Measurements from ENCODE around the gene CTNNA3. TPM values are rescaled to one million over a fixed set of nuclear protein-coding genes. Genes with fewer than 3 reads are reported as not detected.

Gene CTNNA3
- total RNA-seq, 6 donors from 2014 or later: 0.20 to 2.0 TPM; not detected in 4

- ATAC-seq (ENCODE audit: low FRiP score in 2 of 2): no peak
- no peak for DNase-seq
- no peak overlapping the region for H3K4me3 ChIP-seq
- no peak for TF ChIP-seq EP300 (IDR thresholded peaks at IDR 0.05)
- TF ChIP-seq POLR2A (IDR thresholded peaks at IDR 0.05): no peak
- no peak for TF ChIP-seq POLR2AphosphoS5 (IDR thresholded peaks at IDR 0.05)
- no peak for TF ChIP-seq CTCF (IDR thresholded peaks at IDR 0.05)
- WGBS, 2 donors: 71 to 84% methylated on average over 3 of the region's 3 CpGs
- no peaks in the 10 kb centered on the region for H3K4me1 ChIP-seq
- H3K36me3 ChIP-seq: no peaks in the 10 kb centered on the region
- H3K27ac ChIP-seq: no peak overlapping the region
- H3K9me3 ChIP-seq: no peaks in the 10 kb centered on the region
- no peaks in the 10 kb centered on the region for H3K27me3 ChIP-seq
Observed at GRCh38 chr10:66353422-66353821, 1342.6 kb downstream of the CTNNA3 start.

GRCh38 chr10:66350622-66351399 lies 1345.2 kb downstream of the CTNNA3 start:
- 63 to 64% methylated on average over 1 of the region's 1 CpG for WGBS, 2 donors
- no peak for TF ChIP-seq POLR2AphosphoS5 (IDR thresholded peaks at IDR 0.05)
- TF ChIP-seq EP300 (IDR thresholded peaks at IDR 0.05): no peak
- TF ChIP-seq CTCF (IDR thresholded peaks at IDR 0.05): no peak
- no peak for TF ChIP-seq POLR2A (IDR thresholded peaks at IDR 0.05)
- Histone ChIP-seq H3K9me3 (no peaks in the 10 kb centered on the region), H3K27ac (no peak overlapping the region), H3K27me3 (no peaks in the 10 kb centered on the region), H3K4me1 (no peaks in the 10 kb centered on the region), H3K4me3 (no peak overlapping the region), H3K36me3 (no peaks in the 10 kb centered on the region)
- DNase-seq (no peak), ATAC-seq (ENCODE audit: low FRiP score in 2 of 2) (no peak)

GRCh38 chr10:66349726-66350125 lies 1346.3 kb downstream of the CTNNA3 start:
- WGBS, 2 donors: 54 to 67% methylated on average over 1 of the region's 1 CpG
- Histone ChIP-seq H3K9me3 (no peaks in the 10 kb centered on the region), H3K27me3 (no peaks in the 10 kb centered on the region), H3K4me3 (no peak overlapping the region), H3K36me3 (no peaks in the 10 kb centered on the region), H3K4me1 (no peaks in the 10 kb centered on the region), H3K27ac (no peak overlapping the region)
- TF ChIP-seq CTCF (IDR thresholded peaks at IDR 0.05): no peak
- no peak for TF ChIP-seq POLR2A (IDR thresholded peaks at IDR 0.05)
- no peak for TF ChIP-seq POLR2AphosphoS5 (IDR thresholded peaks at IDR 0.05)
- TF ChIP-seq EP300 (IDR thresholded peaks at IDR 0.05): no peak
- no peak for ATAC-seq (ENCODE audit: low FRiP score in 2 of 2)
- DNase-seq: no peak

GRCh38 chr10:66349076-66349475 lies 1346.9 kb downstream of the CTNNA3 start:
- WGBS, 2 donors: 85 to 88% methylated on average over 2 of the region's 2 CpGs
- TF ChIP-seq POLR2A (IDR thresholded peaks at IDR 0.05): no peak
- TF ChIP-seq CTCF (IDR thresholded peaks at IDR 0.05): no peak
- no peak for TF ChIP-seq EP300 (IDR thresholded peaks at IDR 0.05)
- Histone ChIP-seq H3K4me3 (no peak overlapping the region), H3K27me3 (no peaks in the 10 kb centered on the region), H3K36me3 (no peaks in the 10 kb centered on the region), H3K9me3 (no peaks in the 10 kb centered on the region), H3K27ac (no peak overlapping the region), H3K4me1 (no peaks in the 10 kb centered on the region)
- ATAC-seq (ENCODE audit: low FRiP score in 2 of 2): no peak
- no peak for DNase-seq

GRCh38 chr10:66337211-66337610 lies 1358.8 kb downstream of the CTNNA3 start:
- 52 to 53% methylated on average over 3 of the region's 3 CpGs for WGBS, 2 donors
- no peaks in the 10 kb centered on the region for H3K27me3 ChIP-seq
- H3K4me1 ChIP-seq: no peaks in the 10 kb centered on the region
- TF ChIP-seq EP300 (IDR thresholded peaks at IDR 0.05) (no peak), POLR2A (IDR thresholded peaks at IDR 0.05) (no peak), CTCF (IDR thresholded peaks at IDR 0.05) (no peak), POLR2AphosphoS5 (IDR thresholded peaks at IDR 0.05) (no peak)
- H3K27ac ChIP-seq: no peak overlapping the region
- DNase-seq: no peak
- H3K9me3 ChIP-seq: peaks cover 0 to 6% (median 0%) of the 10 kb centered on the region in 4 donors
- ATAC-seq (ENCODE audit: low FRiP score in 2 of 2): no peak
- no peak overlapping the region for H3K4me3 ChIP-seq
- no peaks in the 10 kb centered on the region for H3K36me3 ChIP-seq

Data from upper lobe of left lung (tissue), 6 donors.